GM06990 (cell line): ENCODE measurements around the gene DYNLT1.
A peak's percentile ranks its signal among the peaks of the same experiment; 100 is the strongest.

Source experiments
- DNase-seq: peaks from one replicate; pipeline ENCODE4 v3.0.0-alpha.2; 2011; ENCODE audit not compliant: insufficient read length; ENCODE audit errors: extremely low read depth
- H3K27me3 ChIP-seq: replicated peaks from 2 replicates; pipeline ENCODE4 v1.6.0; 2011; ENCODE audit warnings: low read length; ENCODE audit not compliant: control insufficient read depth, insufficient read depth
- H3K36me3 ChIP-seq: 2 replicates; pipeline ENCODE4 v1.5.1; 2011; ENCODE audit warnings: low read length; ENCODE audit not compliant: control insufficient read depth, insufficient read depth
- H3K4me3 ChIP-seq: replicated peaks from 2 replicates; pipeline ENCODE4 v1.5.1; 2011; ENCODE audit warnings: low read depth, mild to moderate bottlenecking, control low read depth, low read length
- TF ChIP-seq, protein P1 (sequence below): IDR thresholded peaks from 2 replicates; pipeline ENCODE4 v1.5.1; 2011; ENCODE audit warnings: low read length, control low read depth, mild to moderate bottlenecking, inconsistent platforms; ENCODE audit not compliant: insufficient read depth, poor library complexity, severe bottlenecking

DYNLT1 gene

DNA sequence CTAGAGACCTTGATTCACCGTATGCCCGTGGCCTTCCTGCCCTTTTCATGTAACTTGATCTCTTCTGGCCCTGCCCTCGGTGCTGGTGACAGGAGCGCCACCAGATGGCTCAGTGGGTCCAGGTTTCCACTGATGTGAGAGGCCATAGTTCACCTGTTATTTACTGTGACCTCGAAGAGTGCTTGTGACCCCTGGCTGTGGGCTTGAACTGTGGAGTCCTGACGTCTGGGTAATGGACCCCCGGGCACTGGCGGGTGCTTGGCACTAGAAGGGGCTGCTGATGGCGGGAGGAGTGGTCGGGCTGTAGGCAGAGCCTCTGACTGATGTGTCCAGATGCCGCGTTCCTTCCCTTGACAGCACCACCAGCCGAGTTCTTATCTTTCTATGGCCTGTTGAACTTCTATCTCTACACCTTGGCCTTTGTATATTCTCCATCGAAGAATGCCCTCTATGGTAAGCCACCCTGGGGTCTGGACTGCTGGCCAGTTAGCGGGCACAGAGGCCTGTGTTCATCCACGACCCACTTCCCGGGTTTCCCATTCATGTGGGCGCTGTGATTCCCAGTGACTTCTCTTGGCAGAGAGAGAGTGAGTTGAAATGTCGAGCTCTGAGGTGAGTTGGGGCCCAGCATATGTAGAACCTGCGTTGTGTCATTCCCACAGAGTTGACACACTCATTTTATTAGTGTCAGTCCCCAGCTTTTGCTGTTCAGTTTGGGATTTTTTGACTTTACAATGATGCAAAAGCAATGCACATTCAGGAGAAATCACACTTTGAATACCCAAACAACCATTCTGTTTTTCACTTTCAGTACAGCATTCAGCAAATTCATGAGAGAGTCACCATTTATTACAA, 14.9 kb downstream of the DYNLT1 start:
- Histone ChIP-seq H3K4me3 (no peak overlapping the region), H3K27me3 (no peaks in the 10 kb centered on the region), H3K36me3 (peaks cover 28% of the 10 kb centered on the region)
- TF ChIP-seq, protein P1, sequence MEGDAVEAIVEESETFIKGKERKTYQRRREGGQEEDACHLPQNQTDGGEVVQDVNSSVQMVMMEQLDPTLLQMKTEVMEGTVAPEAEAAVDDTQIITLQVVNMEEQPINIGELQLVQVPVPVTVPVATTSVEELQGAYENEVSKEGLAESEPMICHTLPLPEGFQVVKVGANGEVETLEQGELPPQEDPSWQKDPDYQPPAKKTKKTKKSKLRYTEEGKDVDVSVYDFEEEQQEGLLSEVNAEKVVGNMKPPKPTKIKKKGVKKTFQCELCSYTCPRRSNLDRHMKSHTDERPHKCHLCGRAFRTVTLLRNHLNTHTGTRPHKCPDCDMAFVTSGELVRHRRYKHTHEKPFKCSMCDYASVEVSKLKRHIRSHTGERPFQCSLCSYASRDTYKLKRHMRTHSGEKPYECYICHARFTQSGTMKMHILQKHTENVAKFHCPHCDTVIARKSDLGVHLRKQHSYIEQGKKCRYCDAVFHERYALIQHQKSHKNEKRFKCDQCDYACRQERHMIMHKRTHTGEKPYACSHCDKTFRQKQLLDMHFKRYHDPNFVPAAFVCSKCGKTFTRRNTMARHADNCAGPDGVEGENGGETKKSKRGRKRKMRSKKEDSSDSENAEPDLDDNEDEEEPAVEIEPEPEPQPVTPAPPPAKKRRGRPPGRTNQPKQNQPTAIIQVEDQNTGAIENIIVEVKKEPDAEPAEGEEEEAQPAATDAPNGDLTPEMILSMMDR, result peak; percentile 25
- no peak for DNase-seq

DNA sequence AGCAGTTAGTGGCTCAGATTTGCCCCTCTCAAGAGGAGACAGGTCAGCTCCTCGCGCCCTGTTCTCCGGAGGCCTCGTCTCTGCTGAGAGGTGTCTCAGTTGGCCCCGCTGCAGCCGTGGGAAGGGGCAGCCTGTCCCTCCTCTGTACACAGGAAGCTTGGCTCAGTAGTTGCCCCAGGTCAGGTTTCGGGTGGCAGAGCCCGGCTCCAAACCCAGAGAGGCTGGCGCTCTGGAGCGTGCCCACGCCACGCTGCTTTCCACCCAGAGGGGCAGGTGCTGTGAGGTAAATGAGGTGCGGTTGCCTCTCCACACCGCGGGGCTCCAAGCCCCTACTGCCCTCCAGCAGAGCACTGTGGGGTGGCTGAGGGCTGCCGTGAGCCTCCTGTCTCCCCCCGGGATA, 16.0 kb downstream of the DYNLT1 start:
- H3K36me3 ChIP-seq, result peaks cover 30% of the 10 kb centered on the region
- DNase-seq, result no peak
- H3K27me3 ChIP-seq, result no peaks in the 10 kb centered on the region
- H3K4me3 ChIP-seq, result no peak overlapping the region
- TF ChIP-seq, protein P1, result no peak

DNA sequence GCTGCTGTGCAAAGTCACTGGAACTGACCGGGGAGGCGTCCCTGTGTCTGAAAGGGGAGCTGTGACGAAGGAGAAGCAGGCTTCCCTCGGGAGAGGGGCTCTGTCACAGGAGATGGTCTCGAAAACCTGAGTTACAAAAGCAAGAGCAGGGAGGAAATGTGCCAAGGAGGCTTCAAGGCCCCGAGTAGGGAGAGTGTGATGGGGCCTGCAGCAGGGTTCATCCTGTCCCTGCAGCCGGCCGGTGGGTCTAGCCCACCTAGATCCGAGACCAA, 16.7 kb downstream of the DYNLT1 start:
- Histone ChIP-seq H3K4me3 (no peak overlapping the region), H3K36me3 (peaks cover 27% of the 10 kb centered on the region), H3K27me3 (no peaks in the 10 kb centered on the region)
- no peak for DNase-seq
- TF ChIP-seq, protein P1, result no peak

DNA sequence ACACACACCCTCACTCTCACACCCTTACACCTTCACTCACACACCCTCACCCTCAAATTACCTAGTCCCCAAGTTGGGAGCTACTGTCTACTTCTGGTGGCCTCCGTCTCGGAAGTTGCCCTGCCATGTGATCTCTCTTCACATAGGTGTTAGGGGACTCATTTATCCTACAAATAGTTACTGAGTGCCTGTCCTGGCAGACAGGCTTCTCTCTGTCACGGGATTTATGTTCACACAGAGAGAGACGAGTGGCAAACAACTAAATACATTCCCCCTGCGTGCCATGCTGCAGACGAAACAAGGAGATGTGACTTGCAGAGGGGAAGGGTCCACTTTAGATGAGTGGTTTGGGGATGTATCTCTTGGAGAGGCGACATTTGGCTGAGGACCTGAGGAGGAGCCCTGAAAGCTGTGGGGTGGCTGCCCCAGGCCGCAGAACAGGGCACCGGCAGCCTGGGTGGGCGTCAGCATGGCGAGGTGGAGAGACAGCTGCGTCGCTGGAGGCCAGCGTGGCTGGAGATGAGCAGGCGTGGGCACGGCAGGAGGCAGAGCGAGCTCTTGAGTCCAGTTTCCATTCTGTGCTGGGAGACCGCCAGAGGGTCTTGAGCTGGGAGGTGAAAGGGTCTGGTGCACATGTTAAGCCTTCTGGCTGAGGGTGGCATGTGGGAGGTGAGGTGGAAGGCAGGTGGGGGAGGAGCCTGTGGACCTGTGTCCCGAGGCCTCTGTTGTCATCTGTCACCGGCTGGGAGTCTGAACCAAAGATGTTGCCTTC, 17.2 kb downstream of the DYNLT1 start:
- TF ChIP-seq, protein P1, result no peak
- DNase-seq, result no peak
- H3K36me3 ChIP-seq, result peaks cover 30% of the 10 kb centered on the region

DNA sequence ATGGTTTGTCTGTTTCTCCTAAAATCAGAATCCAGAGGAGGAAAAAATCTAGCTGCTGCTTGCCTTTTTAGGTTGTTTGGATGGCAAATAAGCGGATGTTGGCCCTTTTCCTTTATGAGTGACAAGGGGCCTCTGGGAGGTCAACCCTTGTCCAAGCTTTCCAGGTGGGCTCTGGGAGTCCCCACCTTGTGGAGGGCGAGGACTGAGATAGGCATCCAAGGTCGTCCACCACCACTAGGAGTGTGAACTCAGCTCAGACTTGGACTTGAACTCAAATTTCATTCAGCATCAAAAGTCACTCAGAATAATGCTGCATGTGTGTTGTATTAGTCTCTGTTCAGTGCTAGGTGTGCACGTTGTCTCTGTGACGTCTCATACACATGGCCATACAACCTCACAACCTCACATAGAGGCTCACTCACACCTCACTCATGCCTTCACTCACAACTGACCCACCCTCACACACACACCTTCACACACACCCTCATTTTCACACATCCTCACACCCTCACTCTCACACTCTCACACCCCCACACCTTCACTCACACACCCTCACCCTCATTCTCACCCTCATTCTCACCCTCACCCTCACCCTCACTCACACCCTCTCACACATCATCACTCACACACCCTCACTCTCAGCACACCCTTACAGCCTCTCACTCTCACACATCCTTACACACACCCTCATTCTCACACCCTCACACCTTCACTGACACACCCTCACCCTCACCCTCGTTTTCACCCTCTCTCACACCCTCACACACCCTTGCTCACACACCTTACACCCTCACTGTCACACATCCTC, 18.0 kb downstream of the DYNLT1 start:
- TF ChIP-seq, protein P1, result no peak
- H3K36me3 ChIP-seq, result peaks cover 34% of the 10 kb centered on the region
- DNase-seq, result no peak
- no peaks in the 10 kb centered on the region for H3K27me3 ChIP-seq
- H3K4me3 ChIP-seq, result no peak overlapping the region

More for the DNA sequence above, 17.2 kb downstream of the DYNLT1 start:
- Histone ChIP-seq H3K4me3 (no peak overlapping the region), H3K27me3 (no peaks in the 10 kb centered on the region)
